Activated B cell treated with CpG ODN at 0.5 μM for 24 hours (primary cell): ENCODE results near the gene SCN2B. TPM values are rescaled to one million over a fixed set of nuclear protein-coding genes. Genes with fewer than 3 reads are reported as not detected.

Source experiments
- ATAC-seq: fragments of 200-7000 bp; cut with Tn5 transposase; one replicate; pipeline ENCODE4 v1.10.0; 2021; ENCODE audit warnings: low read depth, mild to moderate bottlenecking, moderate library complexity
- CTCF ChIA-PET: fragments of 350-600 bp; sonication (Branson Sonifier 250); formaldehyde crosslinking; loops from one replicate; lab custom pipeline; 2021; ENCODE audit warnings: antibody characterized with exemption; lab: Charles Lee
- POLR2A ChIA-PET: fragments of 350-600 bp; sonication (Branson Sonifier 250); formaldehyde crosslinking; loops from one replicate; lab custom pipeline; 2021; ENCODE audit warnings: antibody characterized with exemption; lab: Charles Lee
- DNase-seq: peaks from one replicate; pipeline ENCODE4 v3.0.0; 2022
- H3K27ac Mint-ChIP-seq: one replicate; pipeline ENCODE4 v1.8.0; 2020; ENCODE audit warnings: mixed read lengths
- H3K27me3 Mint-ChIP-seq: one replicate; pipeline ENCODE4 v1.8.0; 2021; ENCODE audit warnings: mixed read lengths
- H3K36me3 Mint-ChIP-seq: one replicate; pipeline ENCODE4 v1.8.0; 2021; ENCODE audit warnings: low read depth, mixed read lengths
- H3K4me1 Mint-ChIP-seq: one replicate; pipeline ENCODE4 v1.8.0; 2021; ENCODE audit warnings: mixed read lengths
- H3K4me3 Mint-ChIP-seq: one replicate; pipeline ENCODE4 v1.8.0; 2020; ENCODE audit warnings: mild to moderate bottlenecking, mixed read lengths
- H3K9me3 Mint-ChIP-seq: one replicate; pipeline ENCODE4 v1.8.0; 2020; ENCODE audit warnings: mixed read lengths
- CTCF ChIP-seq: fragments of 200-600 bp; IDR thresholded peaks from one replicate; pipeline ENCODE4 v1.8.0; 2022; ENCODE audit warnings: antibody characterized with exemption, mild to moderate bottlenecking
- intact Hi-C: fragments of 100-400 bp; cut with micrococcal nuclease; formaldehyde crosslinking; loops from one replicate; pipeline ENCODE4 v1.15.1; 2024
- total RNA-seq: library from RNA; stranded (reverse); gene quantifications from 2 replicates; pipeline ENCODE4 v1.2.3, GENCODE V29; 2022

Gene SCN2B
- total RNA-seq, 1 donor from 2014 or later = not detected

GRCh38 chr11:118155776-118156530, 20.5 kb downstream of the SCN2B start:
- ATAC-seq (no peak), DNase-seq (no peak)
- Mint-ChIP-seq H3K4me3 (no peak overlapping the region), H3K36me3 (no peaks in the 10 kb centered on the region), H3K27ac (no peak overlapping the region), H3K27me3 (peaks cover 62% of the 10 kb centered on the region), H3K4me1 (peaks cover 6% of the 10 kb centered on the region), H3K9me3 (no peaks in the 10 kb centered on the region)
- no peak for TF ChIP-seq CTCF
- ChIA-PET POLR2A (no interaction called here), CTCF (interaction anchor here (1.0 to 1.1 kb wide), 2 partner anchors 12 to 15 kb away, joined by 4 to 5 read pairs; no protein-coding TSS in a partner anchor)
- intact Hi-C loops = no loop called here

GRCh38 chr11:118154641-118155040, 21.8 kb downstream of the SCN2B start:
- no peak overlapping the region for H3K4me3 Mint-ChIP-seq
- ATAC-seq = no peak
- POLR2A ChIA-PET = no interaction called here
- H3K4me1 Mint-ChIP-seq = peaks cover 6% of the 10 kb centered on the region
- intact Hi-C loops = no loop called here
- no peak overlapping the region for H3K27ac Mint-ChIP-seq
- no peaks in the 10 kb centered on the region for H3K9me3 Mint-ChIP-seq
- no peaks in the 10 kb centered on the region for H3K36me3 Mint-ChIP-seq
- no peak for TF ChIP-seq CTCF
- CTCF ChIA-PET = interaction anchor here (1.3 kb wide), 1 partner anchor 17 kb away, joined by 4 read pairs; no protein-coding TSS in a partner anchor
- DNase-seq = no peak
- peaks cover 70% of the 10 kb centered on the region for H3K27me3 Mint-ChIP-seq

- DNase-seq (no peak), ATAC-seq (no peak)
- Mint-ChIP-seq H3K36me3 (no peaks in the 10 kb centered on the region), H3K27ac (no peak overlapping the region), H3K9me3 (no peaks in the 10 kb centered on the region), H3K27me3 (peaks cover 68% of the 10 kb centered on the region), H3K4me1 (peaks cover 6% of the 10 kb centered on the region), H3K4me3 (no peak overlapping the region)
- TF ChIP-seq CTCF = no peak
- POLR2A ChIA-PET = no interaction called here
- intact Hi-C loops = no loop called here
- CTCF ChIA-PET = no interaction called here
These were observed 22.5 kb downstream of the SCN2B start for GRCh38 chr11:118153976-118154375.

GRCh38 chr11:118153516-118153915, 22.9 kb downstream of the SCN2B start:
- Mint-ChIP-seq H3K4me3 (no peak overlapping the region), H3K9me3 (no peaks in the 10 kb centered on the region)

More at GRCh38 chr11:118153516-118153915, 22.9 kb downstream of the SCN2B start:
- ChIA-PET POLR2A (no interaction called here), CTCF (no interaction called here)
- no peak for ATAC-seq
- DNase-seq = no peak
- H3K36me3 Mint-ChIP-seq = no peaks in the 10 kb centered on the region
- peaks cover 6% of the 10 kb centered on the region for H3K4me1 Mint-ChIP-seq
- intact Hi-C loops = no loop called here
- H3K27me3 Mint-ChIP-seq = peaks cover 68% of the 10 kb centered on the region
- H3K27ac Mint-ChIP-seq = no peak overlapping the region
- no peak for TF ChIP-seq CTCF
